H9 (cell line): ENCODE data around the gene ARHGAP15. TPM values are rescaled to one million over a fixed set of nuclear protein-coding genes. Genes with fewer than 3 reads are reported as not detected.

ENCODE experiments used
- DNase-seq: peaks from one replicate; pipeline ENCODE4 v3.0.0-alpha.2; 2017
- H2AFZ ChIP-seq: one replicate; pipeline ENCODE4 v1.6.1; 2013; ENCODE audit warnings: mild to moderate bottlenecking, low read length, control low read depth, moderate library complexity
- H2AK5ac ChIP-seq: 2 replicates; pipeline ENCODE4 v1.6.1; 2013; ENCODE audit warnings: low read length, control low read depth, mixed read lengths; ENCODE audit not compliant: insufficient read length
- H2BK120ac ChIP-seq: one replicate; pipeline ENCODE4 v1.6.1; 2013; ENCODE audit warnings: low read depth, mild to moderate bottlenecking, low read length, control low read depth, inconsistent platforms; ENCODE audit not compliant: poor library complexity, severe bottlenecking
- H2BK12ac ChIP-seq: 2 replicates; pipeline ENCODE4 v1.6.1; 2013; ENCODE audit warnings: low read length, control low read depth, mixed read lengths, low read depth; ENCODE audit not compliant: insufficient read length
- H2BK15ac ChIP-seq: 2 replicates; pipeline ENCODE4 v1.6.1; 2013; ENCODE audit warnings: low read depth, low read length, control low read depth
- H2BK20ac ChIP-seq: one replicate; pipeline ENCODE4 v1.6.1; 2013; ENCODE audit warnings: low read depth, mild to moderate bottlenecking, low read length, control low read depth, inconsistent platforms; ENCODE audit not compliant: poor library complexity, severe bottlenecking
- H2BK5ac ChIP-seq: 2 replicates; pipeline ENCODE4 v1.6.1; 2013; ENCODE audit warnings: low read length, control low read depth, mixed read lengths; ENCODE audit not compliant: insufficient read length
- H3K14ac ChIP-seq: 2 replicates; pipeline ENCODE4 v1.6.1; 2013; ENCODE audit warnings: low read length, control low read depth; ENCODE audit not compliant: insufficient read depth
- H3K18ac ChIP-seq: 2 replicates; pipeline ENCODE4 v1.6.1; 2013; ENCODE audit warnings: low read depth, mild to moderate bottlenecking, mixed read lengths, low read length, control low read depth; ENCODE audit not compliant: insufficient read length
- H3K23ac ChIP-seq: 2 replicates; pipeline ENCODE4 v1.6.1; 2013; ENCODE audit warnings: low read length, control low read depth, mixed read lengths, low read depth; ENCODE audit not compliant: insufficient read length
- H3K23me2 ChIP-seq: 2 replicates; pipeline ENCODE4 v1.6.1; 2013; ENCODE audit warnings: low read depth, mild to moderate bottlenecking, mixed read lengths, low read length, control low read depth; ENCODE audit not compliant: insufficient read length, poor library complexity, severe bottlenecking
- H3K27ac ChIP-seq: 2 replicates; pipeline ENCODE4 v1.5.1; 2013; ENCODE audit warnings: low read length, control low read depth, mixed read lengths, low read depth; ENCODE audit not compliant: insufficient read length
- H3K27me3 ChIP-seq: 2 replicates; pipeline ENCODE4 v1.6.1; 2013; ENCODE audit warnings: low read length, control low read depth, inconsistent platforms; ENCODE audit not compliant: insufficient read depth
- H3K4ac ChIP-seq: 2 replicates; pipeline ENCODE4 v1.6.1; 2013; ENCODE audit warnings: low read depth, mild to moderate bottlenecking, control low read depth, inconsistent platforms, low read length, moderate library complexity
- H3K4me1 ChIP-seq: 2 replicates; pipeline ENCODE4 v1.6.1; 2013; ENCODE audit warnings: low read length, control low read depth, inconsistent platforms; ENCODE audit not compliant: insufficient read depth
- H3K4me2 ChIP-seq: 2 replicates; pipeline ENCODE4 v1.6.1; 2013; ENCODE audit warnings: low read length, control low read depth, mixed read lengths; ENCODE audit not compliant: insufficient read length, insufficient read depth
- H3K56ac ChIP-seq: 2 replicates; pipeline ENCODE4 v1.6.1; 2013; ENCODE audit warnings: low read depth, mild to moderate bottlenecking, mixed read lengths, low read length, control low read depth; ENCODE audit not compliant: insufficient read length
- H3K79me1 ChIP-seq: 2 replicates; pipeline ENCODE4 v1.6.1; 2013; ENCODE audit warnings: low read depth, mild to moderate bottlenecking, moderate library complexity, low read length, control low read depth, inconsistent platforms; ENCODE audit not compliant: insufficient read depth, poor library complexity, severe bottlenecking
- H3K79me2 ChIP-seq: 2 replicates; pipeline ENCODE4 v1.6.1; 2013; ENCODE audit warnings: low read length, control low read depth, inconsistent platforms; ENCODE audit not compliant: insufficient read depth
- H3K9ac ChIP-seq: 2 replicates; pipeline ENCODE4 v1.6.1; 2013; ENCODE audit warnings: low read length, control low read depth, mixed read lengths; ENCODE audit not compliant: insufficient read length; ENCODE audit errors: extremely low read depth
- H3K9me3 ChIP-seq: one replicate; pipeline ENCODE4 v1.6.1; 2013; ENCODE audit warnings: low read depth, low read length, inconsistent platforms; ENCODE audit not compliant: control insufficient read depth
- H3T11ph ChIP-seq: one replicate; pipeline ENCODE4 v1.6.1; 2013; ENCODE audit warnings: mild to moderate bottlenecking, low read length, control low read depth, inconsistent platforms
- H4K20me1 ChIP-seq: one replicate; pipeline ENCODE4 v1.6.1; 2013; ENCODE audit not compliant: control insufficient read depth, insufficient read length, insufficient read depth
- H4K5ac ChIP-seq: 2 replicates; pipeline ENCODE4 v1.6.1; 2013; ENCODE audit warnings: low read depth, mild to moderate bottlenecking, mixed read lengths, low read length, control low read depth; ENCODE audit not compliant: insufficient read length
- H4K8ac ChIP-seq: replicated peaks from 2 replicates; pipeline ENCODE4 v1.6.1; 2013; ENCODE audit warnings: low read length, control low read depth, mixed read lengths, low read depth; ENCODE audit not compliant: insufficient read length
- H4K91ac ChIP-seq: 2 replicates; pipeline ENCODE4 v1.6.1; 2013; ENCODE audit warnings: low read depth, mild to moderate bottlenecking, moderate library complexity, mixed read lengths, low read length, control low read depth; ENCODE audit not compliant: insufficient read length
- H3K27ac Mint-ChIP-seq, 3 experiments: 2 replicates in 2 of 3; 3 replicates in 1 of 3; pipeline ENCODE4 v1.8.0; 2020 to 2021; ENCODE audit warnings: mixed read lengths in 3 of 3, mild to moderate bottlenecking in 1 of 3, moderate library complexity in 1 of 3
- H3K27me3 Mint-ChIP-seq: 2 replicates; pipeline ENCODE4 v1.8.0; 2021; ENCODE audit warnings: low read depth, mild to moderate bottlenecking, moderate library complexity, mixed read lengths
- H3K36me3 Mint-ChIP-seq, 3 experiments: 2 replicates in 2 of 3; 3 replicates in 1 of 3; pipeline ENCODE4 v1.8.0; 2020 to 2021; ENCODE audit warnings: low read depth in 3 of 3, mixed read lengths in 3 of 3; ENCODE audit not compliant: insufficient read depth in 1 of 3
- H3K4me1 Mint-ChIP-seq, 2 experiments: 2 replicates each; pipeline ENCODE4 v1.8.0; 2020; ENCODE audit warnings: mixed read lengths in 2 of 2
- H3K4me3 Mint-ChIP-seq, 2 experiments: 2 replicates in 1 of 2; 3 replicates in 1 of 2; pipeline ENCODE4 v1.8.0; 2020 to 2021; ENCODE audit warnings: mild to moderate bottlenecking in 2 of 2, mixed read lengths in 2 of 2, moderate library complexity in 1 of 2
- H3K9me3 Mint-ChIP-seq, 2 experiments: 2 replicates in 1 of 2; 3 replicates in 1 of 2; pipeline ENCODE4 v1.8.0; 2020; ENCODE audit warnings: mild to moderate bottlenecking in 2 of 2, mixed read lengths in 2 of 2, moderate library complexity in 1 of 2
- WGBS: extraction: QIAGEN DNeasy Blood & Tissue Kit; methylation state at CpG from one replicate; pipeline ENCODE4 v1.1.7; 2013; ENCODE audit warnings: missing lambda C conversion rate, low lambda C conversion rate, mixed read lengths; ENCODE audit not compliant: insufficient read length; ENCODE audit errors: extremely low coverage; 5-methylcytosine and 5-hydroxymethylcytosine counted together
- total RNA-seq: library from RNA; stranded (reverse); gene quantifications from 2 replicates; pipeline ENCODE4 v1.2.1, GENCODE V29; 2021
- TF ChIP-seq, protein P1 (sequence below): fragments of 200-600 bp; sonication (generic); conservative IDR thresholded peaks from 3 replicates; pipeline ENCODE4 v1.8.0; 2021; ENCODE audit warnings: antibody characterized with exemption, mild to moderate bottlenecking

The ARHGAP15 gene
- total RNA-seq, 1 experiment from 2014 or later = not detected

DNA sequence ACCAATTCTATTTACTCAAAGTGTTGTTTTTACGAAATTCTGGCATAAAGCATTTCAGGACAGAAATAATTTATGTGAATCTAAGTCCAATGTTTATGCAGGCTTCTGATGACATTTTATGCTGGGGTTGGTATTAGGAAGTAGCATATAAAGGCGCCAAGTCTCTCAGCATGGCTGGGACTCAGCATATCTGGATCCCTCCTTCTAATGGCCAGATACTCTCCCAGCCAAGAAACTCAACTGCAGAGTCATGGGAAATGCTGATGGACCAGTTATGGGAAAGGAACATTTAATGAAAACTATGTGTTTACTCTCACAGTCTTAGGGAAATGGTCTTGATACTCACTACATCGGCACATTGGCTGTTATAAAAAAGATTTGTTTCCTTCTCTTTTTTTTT, 392.2 kb downstream of the ARHGAP15 start:
- no peaks in the 10 kb centered on the region for H3K79me2 ChIP-seq
- Mint-ChIP-seq H3K27ac (no peak overlapping the region), H3K36me3 (no peaks in the 10 kb centered on the region), H3K27me3 (no peaks in the 10 kb centered on the region), H3K4me3 (no peak overlapping the region), H3K9me3 (no peaks in the 10 kb centered on the region), H3K4me1 (peaks cover 5 to 9% of the 10 kb centered on the region in 2 experiments)
- no peak overlapping the region for H3K27ac ChIP-seq
- no peak overlapping the region for H2AK5ac ChIP-seq
- H3K23ac ChIP-seq = no peak overlapping the region
- H3K4me2 ChIP-seq = no peak overlapping the region
- H4K20me1 ChIP-seq = no peaks in the 10 kb centered on the region
- no peak overlapping the region for H2BK20ac ChIP-seq
- no peak overlapping the region for H4K5ac ChIP-seq
- H2BK12ac ChIP-seq = no peak overlapping the region
- no peak for DNase-seq
- no peaks in the 10 kb centered on the region for H3K9me3 ChIP-seq
- no peak overlapping the region for H3K9ac ChIP-seq
- H3K56ac ChIP-seq = no peak overlapping the region
- H3K79me1 ChIP-seq = no peaks in the 10 kb centered on the region
- TF ChIP-seq, protein P1, sequence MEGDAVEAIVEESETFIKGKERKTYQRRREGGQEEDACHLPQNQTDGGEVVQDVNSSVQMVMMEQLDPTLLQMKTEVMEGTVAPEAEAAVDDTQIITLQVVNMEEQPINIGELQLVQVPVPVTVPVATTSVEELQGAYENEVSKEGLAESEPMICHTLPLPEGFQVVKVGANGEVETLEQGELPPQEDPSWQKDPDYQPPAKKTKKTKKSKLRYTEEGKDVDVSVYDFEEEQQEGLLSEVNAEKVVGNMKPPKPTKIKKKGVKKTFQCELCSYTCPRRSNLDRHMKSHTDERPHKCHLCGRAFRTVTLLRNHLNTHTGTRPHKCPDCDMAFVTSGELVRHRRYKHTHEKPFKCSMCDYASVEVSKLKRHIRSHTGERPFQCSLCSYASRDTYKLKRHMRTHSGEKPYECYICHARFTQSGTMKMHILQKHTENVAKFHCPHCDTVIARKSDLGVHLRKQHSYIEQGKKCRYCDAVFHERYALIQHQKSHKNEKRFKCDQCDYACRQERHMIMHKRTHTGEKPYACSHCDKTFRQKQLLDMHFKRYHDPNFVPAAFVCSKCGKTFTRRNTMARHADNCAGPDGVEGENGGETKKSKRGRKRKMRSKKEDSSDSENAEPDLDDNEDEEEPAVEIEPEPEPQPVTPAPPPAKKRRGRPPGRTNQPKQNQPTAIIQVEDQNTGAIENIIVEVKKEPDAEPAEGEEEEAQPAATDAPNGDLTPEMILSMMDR = no peak
- H2BK15ac ChIP-seq = no peak overlapping the region
- H3K14ac ChIP-seq = no peak overlapping the region
- no peak overlapping the region for H4K8ac ChIP-seq
- H3K27me3 ChIP-seq = no peaks in the 10 kb centered on the region
- H3T11ph ChIP-seq = no peak overlapping the region
- H2AFZ ChIP-seq = no peak overlapping the region
- no peaks in the 10 kb centered on the region for H3K4me1 ChIP-seq
- no CpG with 5 or more reads among the region's 3 CpGs for WGBS
- H4K91ac ChIP-seq = no peak overlapping the region
- no peak overlapping the region for H3K4ac ChIP-seq
- no peak overlapping the region for H2BK120ac ChIP-seq
- H3K18ac ChIP-seq = no peak overlapping the region
- no peaks in the 10 kb centered on the region for H3K23me2 ChIP-seq
- H2BK5ac ChIP-seq = no peak overlapping the region
